Measurements from ENCODE around the gene SHISAL1. TPM values are rescaled to one million over a fixed set of nuclear protein-coding genes. Genes with fewer than 3 reads are reported as not detected.

SHISAL1 gene
- total and polyA plus RNA-seq, 2 donors (not counting 1 experiment from before 2014, with no cell fraction given), result not detected

DNA sequence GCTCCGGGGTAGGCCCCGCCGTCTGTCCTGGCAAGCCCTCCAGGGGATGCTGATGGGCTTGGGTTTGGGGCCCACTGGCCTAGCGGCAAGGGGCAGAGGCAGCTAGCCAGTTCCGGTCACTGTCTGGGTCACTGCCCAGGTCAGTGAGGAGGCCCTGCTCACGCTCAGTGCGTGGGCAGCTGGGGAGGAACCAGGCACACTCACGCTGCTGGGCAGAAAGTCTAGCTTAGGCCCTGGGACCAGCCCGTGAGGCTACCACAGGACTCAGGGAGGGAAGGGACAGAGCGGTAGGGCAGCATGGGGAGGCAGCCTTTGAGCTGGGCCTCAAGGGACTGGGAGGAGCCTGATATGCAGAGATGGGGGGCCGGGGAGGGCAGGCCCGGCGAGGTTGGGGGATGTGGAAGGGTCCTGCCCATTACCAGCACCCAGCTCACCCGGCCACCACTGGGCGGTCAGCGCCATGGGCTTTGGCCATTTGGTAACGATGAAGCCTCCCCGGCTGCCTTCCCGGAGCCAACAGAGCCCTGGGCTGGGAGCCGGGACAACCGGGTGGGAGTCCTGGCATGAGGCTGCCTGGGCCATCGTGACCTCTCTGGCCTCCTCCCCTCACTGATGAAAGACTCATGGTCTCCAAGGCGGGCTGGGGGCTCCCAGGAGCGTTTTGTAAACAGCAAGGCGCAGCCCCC is 14.2 kb downstream of the SHISAL1 start:
- no peaks in the 10 kb centered on the region for H4K20me1 ChIP-seq (ENCODE audit: control insufficient read depth, insufficient read depth, low read length, poor library complexity, severe bottlenecking)
- CTCF ChIA-PET, result no interaction called here
- no peaks in the 10 kb centered on the region for H3K27me3 ChIP-seq (replicated peaks in 1 of 4; ENCODE audit: control extremely low read depth in 1 of 4, control insufficient read depth in 3 of 4, insufficient read depth in 4 of 4, low read length in 3 of 4)
- no peak overlapping the region for H2AFZ ChIP-seq (ENCODE audit: insufficient read depth, low read depth, low read length, poor library complexity, severe bottlenecking)
- peaks cover 0 to 3% (median 0%) of the 10 kb centered on the region in 3 donors for H3K9me3 ChIP-seq (ENCODE audit: control extremely low read depth in 1 of 3, control insufficient read depth in 2 of 3, insufficient read depth in 1 of 3, low read length in 2 of 3)
- POLR2A ChIA-PET, result no interaction called here
- no peak for ATAC-seq (ENCODE audit: low read depth)
- no peak for DNase-seq
- H3K27ac Mint-ChIP-seq, result no peak overlapping the region
- H3K4me1 Mint-ChIP-seq, result no peaks in the 10 kb centered on the region
- H3K36me3 ChIP-seq (replicated peaks in 1 of 2; ENCODE audit: control extremely low read depth in 1 of 2, control insufficient read depth in 1 of 2, extremely low read depth in 1 of 2, insufficient read depth in 2 of 2, low read length in 1 of 2), result no peaks in the 10 kb centered on the region
- no peak overlapping the region for H3K9ac ChIP-seq (ENCODE audit: low read length)
- peaks cover 19% of the 10 kb centered on the region for H3K27me3 Mint-ChIP-seq
- no peak overlapping the region for H3K4me3 ChIP-seq (ENCODE audit: control extremely low read depth in 1 of 5, extremely low read depth in 1 of 5, insufficient read depth in 1 of 5, low read depth in 2 of 5, low read length in 4 of 5)
- H3K4me3 Mint-ChIP-seq, result no peak overlapping the region
- 89% methylated on average over 25 of the region's 25 CpGs for WGBS (ENCODE audit: insufficient coverage)
- H3K27ac ChIP-seq (ENCODE audit: low read length in 2 of 2), result no peak overlapping the region
- intact Hi-C loops (cut with micrococcal nuclease), result no loop called here
- no peaks in the 10 kb centered on the region for H3K4me1 ChIP-seq (ENCODE audit: control insufficient read depth in 2 of 2, insufficient read depth in 2 of 2, low read length in 2 of 2)
- peaks cover 4% of the 10 kb centered on the region for H3K9me3 Mint-ChIP-seq (ENCODE audit: insufficient read depth)
- H3K4me2 ChIP-seq (replicated peaks; ENCODE audit: low read depth, low read length, poor library complexity, severe bottlenecking), result no peak overlapping the region
- no peak for TF ChIP-seq EZH2 (IDR thresholded peaks at IDR 0.05; ENCODE audit: borderline replicate concordance, insufficient read depth, low read depth, low read length, poor library complexity, severe bottlenecking)
- TF ChIP-seq, protein P1, sequence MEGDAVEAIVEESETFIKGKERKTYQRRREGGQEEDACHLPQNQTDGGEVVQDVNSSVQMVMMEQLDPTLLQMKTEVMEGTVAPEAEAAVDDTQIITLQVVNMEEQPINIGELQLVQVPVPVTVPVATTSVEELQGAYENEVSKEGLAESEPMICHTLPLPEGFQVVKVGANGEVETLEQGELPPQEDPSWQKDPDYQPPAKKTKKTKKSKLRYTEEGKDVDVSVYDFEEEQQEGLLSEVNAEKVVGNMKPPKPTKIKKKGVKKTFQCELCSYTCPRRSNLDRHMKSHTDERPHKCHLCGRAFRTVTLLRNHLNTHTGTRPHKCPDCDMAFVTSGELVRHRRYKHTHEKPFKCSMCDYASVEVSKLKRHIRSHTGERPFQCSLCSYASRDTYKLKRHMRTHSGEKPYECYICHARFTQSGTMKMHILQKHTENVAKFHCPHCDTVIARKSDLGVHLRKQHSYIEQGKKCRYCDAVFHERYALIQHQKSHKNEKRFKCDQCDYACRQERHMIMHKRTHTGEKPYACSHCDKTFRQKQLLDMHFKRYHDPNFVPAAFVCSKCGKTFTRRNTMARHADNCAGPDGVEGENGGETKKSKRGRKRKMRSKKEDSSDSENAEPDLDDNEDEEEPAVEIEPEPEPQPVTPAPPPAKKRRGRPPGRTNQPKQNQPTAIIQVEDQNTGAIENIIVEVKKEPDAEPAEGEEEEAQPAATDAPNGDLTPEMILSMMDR (IDR thresholded peaks at IDR 0.05), result no peak
- no peaks in the 10 kb centered on the region for H3K79me2 ChIP-seq (ENCODE audit: control insufficient read depth, insufficient read depth, low read length)

DNA sequence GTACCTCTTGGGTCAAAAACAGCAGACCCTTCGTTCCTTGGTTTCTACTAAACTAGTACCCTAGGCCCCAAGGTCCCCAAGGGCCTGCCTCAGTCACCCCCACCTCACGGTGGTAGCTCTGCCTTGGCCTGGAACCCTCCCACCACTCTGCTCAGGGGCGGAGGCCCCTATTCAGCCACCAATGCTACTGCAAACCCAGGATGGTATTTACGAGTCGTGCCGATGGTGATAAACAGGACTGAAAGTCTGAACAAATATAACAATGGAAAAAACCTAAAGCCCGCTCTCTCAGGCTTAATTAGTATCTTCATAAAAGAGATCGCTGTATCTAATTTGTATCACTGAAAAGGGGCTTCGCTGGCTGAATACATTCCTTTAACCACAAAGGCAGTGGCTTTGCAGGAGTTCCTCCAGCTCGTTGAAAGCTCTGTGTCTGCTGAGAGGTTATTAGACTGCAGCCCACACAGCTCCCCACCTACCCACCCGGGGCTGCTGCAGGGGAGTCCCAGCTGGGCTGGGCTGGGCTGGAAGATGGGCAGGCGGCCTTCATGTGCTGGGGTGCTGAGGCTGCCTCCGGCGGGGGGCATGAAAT is 15.2 kb downstream of the SHISAL1 start:
- no peak overlapping the region for H3K4me3 Mint-ChIP-seq
- no peak overlapping the region for H2AFZ ChIP-seq (ENCODE audit: insufficient read depth, low read depth, low read length, poor library complexity, severe bottlenecking)
- CTCF ChIA-PET, result no interaction called here

More for the DNA sequence above, 15.2 kb downstream of the SHISAL1 start:
- ATAC-seq (ENCODE audit: low read depth) (no peak), DNase-seq (no peak)
- no peaks in the 10 kb centered on the region for H4K20me1 ChIP-seq (ENCODE audit: control insufficient read depth, insufficient read depth, low read length, poor library complexity, severe bottlenecking)
- no peak overlapping the region for H3K9ac ChIP-seq (ENCODE audit: low read length)
- H3K27ac Mint-ChIP-seq, result no peak overlapping the region
- peaks cover 4% of the 10 kb centered on the region for H3K9me3 Mint-ChIP-seq (ENCODE audit: insufficient read depth)
- no peak overlapping the region for H3K4me3 ChIP-seq (ENCODE audit: control extremely low read depth in 1 of 5, extremely low read depth in 1 of 5, insufficient read depth in 1 of 5, low read depth in 2 of 5, low read length in 4 of 5)
- no peaks in the 10 kb centered on the region for H3K4me1 ChIP-seq (ENCODE audit: control insufficient read depth in 2 of 2, insufficient read depth in 2 of 2, low read length in 2 of 2)
- peaks cover 0 to 3% (median 0%) of the 10 kb centered on the region in 3 donors for H3K9me3 ChIP-seq (ENCODE audit: control extremely low read depth in 1 of 3, control insufficient read depth in 2 of 3, insufficient read depth in 1 of 3, low read length in 2 of 3)
- H3K36me3 ChIP-seq (replicated peaks in 1 of 2; ENCODE audit: control extremely low read depth in 1 of 2, control insufficient read depth in 1 of 2, extremely low read depth in 1 of 2, insufficient read depth in 2 of 2, low read length in 1 of 2), result no peaks in the 10 kb centered on the region
- intact Hi-C loops (cut with micrococcal nuclease), result no loop called here
- no peaks in the 10 kb centered on the region for H3K27me3 ChIP-seq (replicated peaks in 1 of 4; ENCODE audit: control extremely low read depth in 1 of 4, control insufficient read depth in 3 of 4, insufficient read depth in 4 of 4, low read length in 3 of 4)
- no peaks in the 10 kb centered on the region for H3K79me2 ChIP-seq (ENCODE audit: control insufficient read depth, insufficient read depth, low read length)
- H3K27ac ChIP-seq (ENCODE audit: low read length in 2 of 2), result no peak overlapping the region
- POLR2A ChIA-PET, result no interaction called here
- H3K4me2 ChIP-seq (replicated peaks; ENCODE audit: low read depth, low read length, poor library complexity, severe bottlenecking), result no peak overlapping the region
- TF ChIP-seq, protein P1 (IDR thresholded peaks at IDR 0.05), result no peak
- no peak for TF ChIP-seq EZH2 (IDR thresholded peaks at IDR 0.05; ENCODE audit: borderline replicate concordance, insufficient read depth, low read depth, low read length, poor library complexity, severe bottlenecking)
- H3K27me3 Mint-ChIP-seq, result peaks cover 19% of the 10 kb centered on the region
- 83% methylated on average over 10 of the region's 14 CpGs for WGBS (ENCODE audit: insufficient coverage)
- H3K4me1 Mint-ChIP-seq, result no peaks in the 10 kb centered on the region
